ENCODE data around the gene CCDC88C.

Gene CCDC88C

DNA sequence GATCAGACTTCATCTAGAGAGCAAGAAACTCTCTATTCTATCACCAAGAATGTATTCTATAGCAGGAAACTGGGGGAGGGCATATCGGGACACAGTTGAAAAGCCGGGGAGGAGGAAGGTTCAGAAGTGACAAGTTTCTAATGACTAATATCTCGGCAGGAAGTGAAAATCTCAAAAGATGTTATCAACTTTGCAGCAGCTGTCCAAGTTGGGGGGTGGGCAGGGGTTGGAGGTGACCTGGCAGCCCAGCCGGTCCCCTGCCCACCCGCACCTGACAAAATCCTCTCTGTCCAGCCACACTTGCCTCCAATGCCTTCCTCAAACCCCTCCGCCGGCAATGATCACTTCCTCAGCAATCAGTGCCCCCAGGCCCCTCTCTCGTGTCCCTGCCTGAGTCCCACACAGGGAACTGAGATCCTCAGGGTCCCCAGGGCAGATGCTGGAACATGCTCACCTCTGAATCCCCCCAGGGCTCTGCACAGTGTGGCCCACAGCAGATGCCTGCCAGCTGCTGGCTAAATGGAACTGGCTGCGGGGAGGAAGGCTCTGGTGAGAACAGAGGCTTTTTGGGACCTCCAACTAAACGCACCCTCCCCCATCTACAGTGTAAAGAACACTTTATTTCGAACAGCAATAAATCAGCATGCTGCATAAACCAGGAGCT is 43.9 kb downstream of the CCDC88C start:
- H3K27ac ChIP-seq: no peak overlapping the region
- no peak for TF ChIP-seq CTCF (IDR thresholded peaks at IDR 0.05)
- no peak overlapping the region for H3K4me3 ChIP-seq
- DNase-seq (ENCODE audit: low spot score): no peak

GRCh38 chr14:91372671-91373495 is 44.7 kb downstream of the CCDC88C start:
- Histone ChIP-seq H3K27ac (no peak overlapping the region), H3K4me3 (no peak overlapping the region)
- DNase-seq (ENCODE audit: low spot score): no peak
- no peak for TF ChIP-seq CTCF (IDR thresholded peaks at IDR 0.05)

DNA sequence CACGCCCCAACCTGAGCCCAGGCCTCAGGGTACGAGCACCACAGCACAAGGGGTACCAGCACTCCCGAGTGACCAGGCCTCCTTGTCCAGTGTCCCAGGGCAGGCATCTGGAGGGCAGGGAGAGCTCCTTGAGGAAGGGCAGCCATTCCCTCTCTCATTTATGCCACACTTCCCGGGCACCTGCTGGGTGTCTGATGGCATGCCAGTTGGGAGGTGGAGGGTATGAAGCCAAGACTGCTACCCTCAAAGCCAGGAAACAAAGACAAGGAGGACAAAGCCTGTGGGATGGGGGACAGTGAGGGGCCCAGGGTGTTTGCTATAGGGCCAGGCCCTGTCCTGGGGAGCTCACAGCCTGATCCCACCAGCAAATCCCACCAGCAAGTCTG is 45.6 kb downstream of the CCDC88C start:
- H3K4me3 ChIP-seq: no peak overlapping the region
- DNase-seq (ENCODE audit: low spot score): no peak
- no peak for TF ChIP-seq CTCF (IDR thresholded peaks at IDR 0.05)
- no peak overlapping the region for H3K27ac ChIP-seq

DNA sequence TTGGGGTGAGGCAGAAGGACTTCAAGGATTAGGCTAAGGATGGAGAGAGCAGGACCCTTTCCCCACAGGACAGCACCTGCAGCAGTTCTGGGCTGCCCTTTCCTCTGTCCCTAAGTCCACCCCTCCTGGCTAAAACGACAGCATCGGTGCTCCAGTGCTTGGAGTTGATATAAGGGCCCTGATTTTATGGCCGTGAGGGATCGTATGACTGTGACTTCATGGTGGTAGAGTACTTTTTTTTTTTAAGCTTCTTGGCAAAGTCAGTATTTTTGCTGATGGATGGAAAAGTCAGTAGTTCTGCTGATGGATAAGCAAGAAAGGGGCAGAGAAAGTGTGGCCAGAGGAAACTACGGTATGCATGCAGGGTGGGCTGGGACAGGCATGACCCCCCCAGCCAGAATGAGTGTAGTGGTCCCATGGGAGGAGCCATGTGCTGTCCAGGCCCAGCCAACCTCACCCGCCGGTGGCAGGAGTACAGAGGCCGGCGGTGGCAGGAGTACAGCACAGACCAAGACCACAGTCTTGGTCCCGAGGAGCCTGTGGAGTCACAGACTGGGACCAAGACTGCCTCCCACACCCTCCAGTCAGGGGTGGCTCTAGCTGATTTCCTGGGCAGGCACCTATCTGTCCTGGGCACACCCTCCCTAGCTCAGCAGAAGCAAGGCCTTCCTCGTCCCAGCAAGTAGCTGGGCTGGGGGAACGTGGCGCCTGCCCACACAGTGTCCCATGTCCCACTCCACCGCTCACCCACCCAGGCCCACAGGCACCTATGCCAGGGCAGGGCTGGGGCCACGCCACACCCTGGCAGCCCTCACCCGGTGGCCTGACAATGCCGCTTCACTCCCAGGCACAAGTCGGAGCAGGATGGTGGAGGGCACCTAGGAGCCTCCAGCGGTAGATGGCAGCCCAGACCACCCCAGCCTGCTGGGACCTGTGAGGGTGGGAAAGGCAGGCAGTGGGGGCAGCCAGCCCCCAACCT is 46.3 kb downstream of the CCDC88C start:
- Histone ChIP-seq H3K4me3 (no peak overlapping the region), H3K27ac (no peak overlapping the region)
- TF ChIP-seq CTCF (IDR thresholded peaks at IDR 0.05): no peak
- no peak for DNase-seq (ENCODE audit: low spot score)

DNA sequence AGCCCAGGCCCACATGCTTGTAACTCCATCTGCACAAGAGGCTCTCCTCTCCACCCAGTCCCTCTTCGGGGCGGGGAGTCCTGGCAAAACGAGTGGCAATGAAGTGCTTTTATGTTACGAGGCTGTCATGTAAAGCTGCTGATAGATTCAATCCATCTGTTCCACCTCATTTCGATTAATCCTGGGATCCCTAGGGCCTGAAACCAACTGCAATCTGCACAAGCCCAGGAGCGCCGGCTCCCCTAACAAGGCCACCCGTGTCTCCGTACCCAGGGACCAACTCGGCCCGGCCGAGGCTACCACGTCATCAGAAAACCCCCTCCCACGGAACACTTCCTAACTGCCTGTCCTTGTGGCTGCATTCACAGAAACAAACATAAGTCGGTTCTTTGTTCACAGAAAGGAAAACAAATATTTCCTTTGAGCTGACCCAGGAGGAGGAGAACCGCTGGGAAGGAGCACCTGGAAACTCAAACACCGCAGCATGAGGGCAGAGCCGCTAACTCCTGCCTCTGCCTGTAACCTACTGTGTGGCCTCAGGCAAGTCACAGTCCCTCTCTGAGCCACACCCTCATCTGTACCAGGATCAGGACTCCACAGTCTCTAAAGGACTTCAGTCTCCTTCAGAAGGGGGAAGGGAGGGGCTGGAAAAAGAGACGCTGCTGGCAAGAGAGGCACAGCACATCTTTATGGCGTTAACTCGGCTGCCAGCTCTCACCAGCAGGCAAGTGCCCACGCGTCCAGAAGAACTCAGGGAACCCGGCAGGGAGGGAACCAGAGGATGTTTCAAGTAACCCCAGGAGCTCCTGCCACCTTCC is 47.8 kb downstream of the CCDC88C start:
- no peak for DNase-seq (ENCODE audit: low spot score)
- no peak overlapping the region for H3K27ac ChIP-seq
- TF ChIP-seq CTCF (IDR thresholded peaks at IDR 0.05): no peak
- no peak overlapping the region for H3K4me3 ChIP-seq

- no peak for TF ChIP-seq CTCF (IDR thresholded peaks at IDR 0.05)
- no peak overlapping the region for H3K27ac ChIP-seq
- DNase-seq (ENCODE audit: low spot score): no peak
- no peak overlapping the region for H3K4me3 ChIP-seq
Observed at GRCh38 chr14:91368776-91369416, 48.7 kb downstream of the CCDC88C start.
